Activated CD4-positive, alpha-beta T cell treated with anti-CD3 and anti-CD28 coated beads, Interleukin-2, amount 50 U/mL, for 4 hours (primary cell): ENCODE measurements around the gene CDK5.

Experiments used
- DNase-seq, 2 experiments: peaks; one replicate each; pipeline ENCODE4 v3.0.0-alpha.2; 2020

Gene CDK5

GRCh38 chr7:151071032-151071866, 13.6 kb upstream of the CDK5 start:
- DNase-seq = no peak

GRCh38 chr7:151070574-151070960, 12.9 kb upstream of the CDK5 start:
- no peak for DNase-seq

- DNase-seq = no peak
Measured at GRCh38 chr7:151069841-151070573, 12.3 kb upstream of the CDK5 start.

GRCh38 chr7:151068069-151068773, 10.5 kb upstream of the CDK5 start:
- no peak for DNase-seq

GRCh38 chr7:151066273-151066974, 8.7 kb upstream of the CDK5 start:
- no peak for DNase-seq

GRCh38 chr7:151065516-151065915, 7.8 kb upstream of the CDK5 start:
- no peak for DNase-seq

GRCh38 chr7:151064993-151065392, 7.3 kb upstream of the CDK5 start:
- DNase-seq = no peak

- DNase-seq = no peak
Measured at GRCh38 chr7:151064454-151064853, 6.8 kb upstream of the CDK5 start.

- DNase-seq = no peak
Measured at GRCh38 chr7:151063212-151063561, 5.5 kb upstream of the CDK5 start.

GRCh38 chr7:151062399-151063211, 4.9 kb upstream of the CDK5 start:
- no peak for DNase-seq

GRCh38 chr7:151062111-151062398, 4.4 kb upstream of the CDK5 start:
- DNase-seq = no peak

- DNase-seq = no peak
Measured at GRCh38 chr7:151061213-151062110, 3.8 kb upstream of the CDK5 start.

GRCh38 chr7:151060416-151061212, 2.9 kb upstream of the CDK5 start:
- no peak for DNase-seq

- no peak for DNase-seq
Measured at GRCh38 chr7:151060113-151060415, 2.4 kb upstream of the CDK5 start.

GRCh38 chr7:151059367-151060112, 1.8 kb upstream of the CDK5 start, which contains the start of gene SLC4A2:
TSS of gene SLC4A2 (plus strand) at chr7:151059589. CDS start at chr7:151061988, 2,399 bp downstream.
- DNase-seq = peak; percentile 61 to 63

GRCh38 chr7:151058781-151059366, 1.2 kb upstream of the CDK5 start:
- no peak for DNase-seq

- peak; percentile 97 for DNase-seq
Measured at GRCh38 chr7:151057989-151058780, 488 bp upstream of the CDK5 start.
